ENCODE data around the gene JAM3.

GRCh38 chr11:134039726-134040385 is 29.0 kb upstream of the JAM3 start:
- TF ChIP-seq CTCF (conservative IDR thresholded peaks at IDR 0.05) (no peak), EZH2 (IDR thresholded peaks at IDR 0.05; ENCODE audit: low read depth) (no peak)
